ENCODE data around the gene PNPLA2.

PNPLA2 gene

DNA sequence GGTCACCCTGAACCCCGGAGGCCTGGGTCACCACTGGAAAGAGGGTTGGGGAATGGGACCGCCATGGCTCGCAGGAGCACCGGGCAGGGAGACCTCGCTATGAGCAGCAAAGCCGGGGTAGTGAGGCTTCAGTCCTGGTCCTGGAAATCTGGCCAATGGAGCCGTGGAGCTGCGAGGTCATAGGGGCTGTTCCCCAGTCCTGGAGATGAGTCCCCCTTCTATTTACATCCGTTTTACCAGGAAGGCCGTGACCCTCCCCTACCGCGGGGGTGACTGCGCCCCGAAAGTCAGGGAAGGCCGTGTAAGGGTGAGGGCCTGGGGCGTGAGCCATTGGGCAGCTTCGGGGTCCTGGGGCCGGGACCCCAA lies 14.1 kb upstream of the PNPLA2 start:
- no peak for DNase-seq (ENCODE audit: low read depth)
- TF ChIP-seq, protein P1, sequence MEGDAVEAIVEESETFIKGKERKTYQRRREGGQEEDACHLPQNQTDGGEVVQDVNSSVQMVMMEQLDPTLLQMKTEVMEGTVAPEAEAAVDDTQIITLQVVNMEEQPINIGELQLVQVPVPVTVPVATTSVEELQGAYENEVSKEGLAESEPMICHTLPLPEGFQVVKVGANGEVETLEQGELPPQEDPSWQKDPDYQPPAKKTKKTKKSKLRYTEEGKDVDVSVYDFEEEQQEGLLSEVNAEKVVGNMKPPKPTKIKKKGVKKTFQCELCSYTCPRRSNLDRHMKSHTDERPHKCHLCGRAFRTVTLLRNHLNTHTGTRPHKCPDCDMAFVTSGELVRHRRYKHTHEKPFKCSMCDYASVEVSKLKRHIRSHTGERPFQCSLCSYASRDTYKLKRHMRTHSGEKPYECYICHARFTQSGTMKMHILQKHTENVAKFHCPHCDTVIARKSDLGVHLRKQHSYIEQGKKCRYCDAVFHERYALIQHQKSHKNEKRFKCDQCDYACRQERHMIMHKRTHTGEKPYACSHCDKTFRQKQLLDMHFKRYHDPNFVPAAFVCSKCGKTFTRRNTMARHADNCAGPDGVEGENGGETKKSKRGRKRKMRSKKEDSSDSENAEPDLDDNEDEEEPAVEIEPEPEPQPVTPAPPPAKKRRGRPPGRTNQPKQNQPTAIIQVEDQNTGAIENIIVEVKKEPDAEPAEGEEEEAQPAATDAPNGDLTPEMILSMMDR (IDR thresholded peaks at IDR 0.05; ENCODE audit: control insufficient read depth, insufficient read depth, low read depth, low read length, missing control alignments), result no peak
- peak overlapping the region; percentile 66 for H3K4me3 ChIP-seq (ENCODE audit: control insufficient read depth, low read depth, low read length)

DNA sequence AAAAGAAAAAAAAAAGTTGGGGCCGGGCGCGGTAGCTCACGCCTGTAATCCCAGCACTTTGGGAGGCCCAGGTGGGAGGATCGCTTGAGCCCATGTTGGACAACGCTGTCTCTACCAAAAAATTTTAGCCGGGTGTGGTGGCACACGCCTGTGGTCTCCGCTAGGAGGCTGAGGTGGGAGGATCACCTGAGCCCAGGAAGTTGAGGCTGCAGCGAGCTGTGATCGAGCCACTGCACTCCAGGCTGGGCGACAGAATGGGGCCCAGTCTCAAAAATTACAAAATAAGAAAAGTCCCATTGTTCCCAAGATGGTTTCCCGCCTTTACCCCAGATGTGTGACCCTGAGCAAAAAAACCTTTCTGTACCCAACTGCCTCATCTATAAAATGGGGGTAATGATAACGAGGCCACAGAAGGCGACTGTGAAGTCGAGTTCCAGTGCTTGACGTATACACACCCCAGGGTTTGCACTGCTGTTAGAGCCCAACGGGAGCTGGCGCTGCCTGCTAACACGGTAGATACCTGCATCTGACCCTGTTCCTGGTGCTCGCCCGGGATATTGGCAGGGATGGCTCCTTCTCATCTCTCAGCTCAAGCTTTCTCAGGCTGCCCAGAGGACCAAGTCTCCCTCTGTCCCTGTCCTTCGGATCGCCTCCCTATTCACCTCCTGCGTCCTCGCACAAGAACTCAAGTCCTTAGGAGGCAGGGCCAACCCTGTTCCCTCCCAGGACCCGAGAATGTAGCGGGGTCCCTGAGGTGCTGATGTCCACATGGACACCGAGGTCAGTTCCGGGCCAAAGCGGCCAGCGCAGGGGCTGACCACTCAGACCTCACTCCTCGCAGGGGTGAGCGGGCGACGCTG lies 10.1 kb upstream of the PNPLA2 start:
- peak overlapping the region; percentile 97 for H3K4me3 ChIP-seq (ENCODE audit: control insufficient read depth, low read depth, low read length)
- no peak for DNase-seq (ENCODE audit: low read depth)
- TF ChIP-seq, protein P1 (IDR thresholded peaks at IDR 0.05; ENCODE audit: control insufficient read depth, insufficient read depth, low read depth, low read length, missing control alignments), result no peak

DNA sequence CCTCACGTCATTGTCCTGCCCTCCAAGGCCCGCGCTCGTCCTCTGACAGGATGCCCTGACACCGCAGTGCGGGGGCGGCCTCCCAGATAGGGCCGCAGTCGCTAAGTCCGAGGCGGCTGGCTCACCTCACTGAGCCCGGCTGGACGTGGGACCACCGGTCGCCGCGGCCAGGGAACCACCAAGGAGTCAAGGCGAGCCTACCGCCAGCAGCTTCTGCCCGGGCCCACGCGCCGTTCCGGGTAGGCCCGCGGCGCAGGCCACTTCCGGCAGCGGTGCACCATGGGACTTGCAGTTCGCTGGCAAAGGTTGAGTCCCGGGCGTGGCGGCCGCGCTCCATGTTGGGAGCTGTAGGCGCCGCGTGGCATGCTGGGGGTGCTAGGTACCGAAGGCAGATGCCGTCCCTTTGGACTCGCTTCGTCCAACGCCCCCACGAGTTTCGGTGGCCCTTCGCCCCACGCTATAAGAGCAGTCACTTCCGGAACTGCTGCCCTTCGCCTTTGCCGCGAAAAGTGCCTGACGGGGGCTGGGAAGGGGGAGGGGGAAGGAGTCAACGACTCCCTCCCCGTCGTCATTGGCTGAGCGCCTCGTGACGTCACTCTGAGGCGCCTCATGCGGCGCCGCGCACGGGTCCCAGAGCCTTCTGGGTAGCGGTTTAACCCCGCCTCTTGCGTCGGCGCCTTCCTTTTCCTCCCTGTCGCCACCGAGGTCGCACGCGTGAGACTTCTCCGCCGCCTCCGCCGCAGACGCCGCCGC lies 9.3 kb upstream of the PNPLA2 start, which contains the start of gene RPLP2:
TSS of gene RPLP2 (plus strand) at position 681 of the 753 bp plus-strand sequence. CDS start 268 bp downstream, outside the sequence.
- TF ChIP-seq, protein P1 (IDR thresholded peaks at IDR 0.05; ENCODE audit: control insufficient read depth, insufficient read depth, low read depth, low read length, missing control alignments), result no peak
- peak within 1 kb of the TSS; percentile 97 for H3K4me3 ChIP-seq (ENCODE audit: control insufficient read depth, low read depth, low read length)
- DNase-seq (ENCODE audit: low read depth), result peak; percentile 82

DNA sequence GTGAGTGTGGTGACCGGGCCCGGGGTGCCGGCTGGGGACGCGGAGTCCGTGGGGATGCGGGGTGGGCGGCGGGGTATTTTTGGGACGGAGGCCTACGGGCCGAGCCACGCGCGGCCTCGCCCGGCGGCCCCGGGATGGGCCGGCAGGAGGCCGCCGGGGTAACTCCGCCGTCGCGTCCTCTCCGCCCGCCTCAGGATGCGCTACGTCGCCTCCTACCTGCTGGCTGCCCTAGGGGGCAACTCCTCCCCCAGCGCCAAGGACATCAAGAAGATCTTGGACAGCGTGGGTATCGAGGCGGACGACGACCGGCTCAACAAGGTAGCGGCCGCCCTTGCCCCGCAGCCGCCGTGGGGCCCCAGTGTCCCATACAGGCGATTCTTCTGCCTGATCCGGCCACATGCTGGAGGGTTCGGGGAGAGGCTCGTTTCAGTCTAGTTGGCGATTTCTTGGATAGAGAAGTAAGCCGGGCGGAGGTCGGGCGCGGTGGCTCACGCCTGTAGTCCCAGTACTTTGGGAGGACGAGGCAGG lies 8.6 kb upstream of the PNPLA2 start:
- peak overlapping the region; percentile 97 for H3K4me3 ChIP-seq (ENCODE audit: control insufficient read depth, low read depth, low read length)
- no peak for DNase-seq (ENCODE audit: low read depth)
- TF ChIP-seq, protein P1 (IDR thresholded peaks at IDR 0.05; ENCODE audit: control insufficient read depth, insufficient read depth, low read depth, low read length, missing control alignments), result no peak

DNA sequence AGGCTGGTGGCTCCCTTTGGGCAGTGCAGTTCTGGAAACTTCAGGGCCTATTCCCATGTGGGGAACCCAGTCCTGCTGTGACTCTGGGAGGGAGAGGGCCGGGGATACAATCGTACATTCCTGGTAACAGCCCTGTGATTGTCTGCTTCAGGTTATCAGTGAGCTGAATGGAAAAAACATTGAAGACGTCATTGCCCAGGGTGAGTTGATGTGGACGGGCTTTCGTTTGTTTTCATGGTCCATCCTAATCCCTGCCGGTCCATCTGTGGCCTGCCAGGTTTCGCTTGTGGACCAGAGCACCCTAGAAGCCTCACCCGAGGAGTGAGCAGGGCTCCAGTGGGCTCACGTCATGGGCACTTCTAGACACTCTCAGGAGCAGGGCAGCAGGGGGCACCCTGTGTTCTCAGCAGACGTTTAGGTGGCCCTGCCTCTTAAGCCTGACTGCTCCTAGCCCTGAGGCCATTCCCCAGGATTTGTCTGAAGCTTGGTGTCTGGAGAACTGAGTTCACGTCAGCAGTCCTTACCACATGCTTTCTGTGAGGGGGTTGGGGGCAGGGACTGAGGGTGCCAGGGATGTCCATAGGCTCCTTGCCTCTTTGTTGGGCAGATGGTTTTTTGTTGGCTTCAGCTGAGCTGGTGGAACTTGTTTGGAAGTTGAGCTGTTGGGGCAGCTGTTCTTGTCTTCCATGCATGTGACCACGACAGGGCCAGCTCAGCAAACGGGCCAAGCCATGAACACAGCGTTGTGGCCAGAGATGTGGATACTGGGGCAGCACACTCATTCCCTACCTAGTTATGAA lies 7.1 kb upstream of the PNPLA2 start:
- no peak for DNase-seq (ENCODE audit: low read depth)
- TF ChIP-seq, protein P1 (IDR thresholded peaks at IDR 0.05; ENCODE audit: control insufficient read depth, insufficient read depth, low read depth, low read length, missing control alignments), result peak; percentile 6
- peak overlapping the region; percentile 97 for H3K4me3 ChIP-seq (ENCODE audit: control insufficient read depth, low read depth, low read length)

DNA sequence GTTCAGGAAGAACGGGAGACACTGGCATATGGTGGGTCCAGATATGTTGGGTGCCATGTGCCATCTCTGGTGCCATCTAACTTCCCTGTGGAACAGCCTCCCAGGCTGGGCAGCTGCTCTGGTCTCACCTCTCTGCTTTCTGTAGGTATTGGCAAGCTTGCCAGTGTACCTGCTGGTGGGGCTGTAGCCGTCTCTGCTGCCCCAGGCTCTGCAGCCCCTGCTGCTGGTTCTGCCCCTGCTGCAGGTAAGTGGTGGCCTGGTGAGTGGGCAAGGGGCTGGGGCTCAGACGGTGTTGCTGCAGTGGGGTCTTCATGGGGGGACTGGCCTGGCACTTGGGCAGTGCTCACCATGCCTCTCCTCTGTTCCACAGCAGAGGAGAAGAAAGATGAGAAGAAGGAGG lies 6.3 kb upstream of the PNPLA2 start:
- H3K4me3 ChIP-seq (ENCODE audit: control insufficient read depth, low read depth, low read length), result no peak overlapping the region
- TF ChIP-seq, protein P1 (IDR thresholded peaks at IDR 0.05; ENCODE audit: control insufficient read depth, insufficient read depth, low read depth, low read length, missing control alignments), result no peak

More for the DNA sequence above, 6.3 kb upstream of the PNPLA2 start:
- DNase-seq (ENCODE audit: low read depth), result no peak

Measured in AG09309 (cell line).